AG04450 (cell line): ENCODE data around the gene ARHGAP26. TPM values are rescaled to one million over a fixed set of nuclear protein-coding genes. Genes with fewer than 3 reads are reported as not detected.

Experiments
- CTCF ChIA-PET: fragments of 300-600, 350-600 bp; formaldehyde crosslinking; extraction: SDS; loops from one replicate; lab custom pipeline; 2022; ENCODE audit warnings: antibody characterized with exemption, inconsistent platforms; lab: Charles Lee
- POLR2A ChIA-PET: fragments of 350-600 bp; formaldehyde crosslinking; extraction: SDS; loops from one replicate; lab custom pipeline; 2021; ENCODE audit warnings: antibody characterized with exemption, inconsistent platforms; lab: Yijun Ruan, JAX
- DNase-seq: peaks from one replicate; pipeline ENCODE4 v3.0.0-alpha.2; 2011; ENCODE audit warnings: low read depth, low spot score
- H3K27ac ChIP-seq: one replicate; pipeline ENCODE4 v1.5.1; 2012; ENCODE audit warnings: low read depth, low read length, control low read depth
- H3K27me3 ChIP-seq: one replicate; pipeline ENCODE4 v1.6.0; 2012; ENCODE audit warnings: low read length; ENCODE audit not compliant: control insufficient read depth, insufficient read depth
- H3K4me3 ChIP-seq: 2 replicates; pipeline ENCODE4 v1.5.1; 2011; ENCODE audit warnings: mild to moderate bottlenecking, low read depth, low read length, control low read depth
- H3K9me3 ChIP-seq: 2 replicates; pipeline ENCODE4 v1.5.1; 2012; ENCODE audit warnings: low read length; ENCODE audit not compliant: control insufficient read depth, insufficient read depth
- CTCF ChIP-seq: IDR thresholded peaks from 2 replicates; pipeline ENCODE4 v1.5.1; 2011; ENCODE audit warnings: low read depth, low read length, control low read depth, inconsistent platforms
- polyA plus RNA-seq: library from polyadenylated mRNA; depleted of rRNA; stranded (reverse); fragments of >200 nt; gene quantifications from 2 replicates; pipeline ENCODE4 v1.2.3, GENCODE V29; 2011

The ARHGAP26 gene
- polyA plus RNA-seq, 1 experiment = 0.56 TPM

GRCh38 chr5:142966121-142966420 is 195.9 kb downstream of the ARHGAP26 start:
- POLR2A ChIA-PET = no interaction called here
- CTCF ChIA-PET = interaction anchor here (0.6 to 2.0 kb wide), 3 partner anchors 10 to 410 kb away, joined by 3 to 4 read pairs (median 4); no protein-coding TSS in a partner anchor
- Histone ChIP-seq H3K27ac (no peak overlapping the region), H3K9me3 (no peaks in the 10 kb centered on the region), H3K27me3 (no peaks in the 10 kb centered on the region), H3K4me3 (no peak overlapping the region)
- DNase-seq = no peak
- no peak for TF ChIP-seq CTCF

- Histone ChIP-seq H3K27ac (no peak overlapping the region), H3K4me3 (no peak overlapping the region), H3K9me3 (no peaks in the 10 kb centered on the region), H3K27me3 (no peaks in the 10 kb centered on the region)
- ChIA-PET CTCF (interaction anchor here (0.9 kb wide), 1 partner anchor 48 kb away, joined by 3 read pairs; no protein-coding TSS in a partner anchor), POLR2A (no interaction called here)
- TF ChIP-seq CTCF = no peak
- no peak for DNase-seq
These were observed 199.0 kb downstream of the ARHGAP26 start for GRCh38 chr5:142969186-142969585.

- no peaks in the 10 kb centered on the region for H3K9me3 ChIP-seq
- TF ChIP-seq CTCF = no peak
- no peak overlapping the region for H3K4me3 ChIP-seq
- no peak for DNase-seq
- no peak overlapping the region for H3K27ac ChIP-seq
- POLR2A ChIA-PET = no interaction called here
- no peaks in the 10 kb centered on the region for H3K27me3 ChIP-seq
- CTCF ChIA-PET = interaction anchor here (0.5 to 0.9 kb wide), 2 partner anchors 47 to 998 kb away, joined by 3 read pairs; no protein-coding TSS in a partner anchor
These were observed 199.7 kb downstream of the ARHGAP26 start for GRCh38 chr5:142969624-142970439.

- ChIA-PET CTCF (no interaction called here), POLR2A (no interaction called here)
- H3K27ac ChIP-seq = no peak overlapping the region
- DNase-seq = no peak
- no peaks in the 10 kb centered on the region for H3K9me3 ChIP-seq
- TF ChIP-seq CTCF = no peak
- no peaks in the 10 kb centered on the region for H3K27me3 ChIP-seq
- H3K4me3 ChIP-seq = no peak overlapping the region
These were observed 200.4 kb downstream of the ARHGAP26 start for GRCh38 chr5:142970440-142971030.
